T47D (cell line): ENCODE results near the gene CCN2.
"Not testable (repeated sequence)": the region's sequence is repeated elsewhere in the genome, so short reads cannot be mapped to it uniquely, and the experiment has no call there.

ENCODE experiments used
- DNase-seq, 2 experiments: peaks; one replicate each; pipeline versions ENCODE4 v3.0.0 to v3.0.0-alpha.2; 2011 to 2012; ENCODE audit warnings: low read depth in 1 of 2, low spot score in 1 of 2
- JUND ChIP-seq: IDR thresholded peaks from 2 replicates; pipeline ENCODE4 v1.6.1; 2012; ENCODE audit warnings: low read depth
- in situ Hi-C: cut with HindIII; loops from 2 replicates; pipeline ENCODE4 v1.10.0; 2016; ENCODE audit warnings: low sequenced_read_pairs, low pct_unique_long_range_greater_than_20kb

Gene CCN2

GRCh38 chr6:131909408-131910218 lies 41.6 kb downstream of the CCN2 start:
- peak; percentile 4 to 85 for DNase-seq
- TF ChIP-seq JUND: no peak
- in situ Hi-C loops: no loop called here

GRCh38 chr6:131908787-131909186 lies 42.4 kb downstream of the CCN2 start:
- DNase-seq, in situ Hi-C loops: not testable (repeated sequence)

- in situ Hi-C loops, DNase-seq: not testable (repeated sequence)
These were observed 47.4 kb downstream of the CCN2 start for GRCh38 chr6:131903734-131904133.

GRCh38 chr6:131901326-131901873 lies 49.8 kb downstream of the CCN2 start:
- in situ Hi-C loops, DNase-seq: not testable (repeated sequence)

- in situ Hi-C loops: no loop called here
- no peak for DNase-seq
- no peak for TF ChIP-seq JUND
These were observed 50.9 kb downstream of the CCN2 start for GRCh38 chr6:131900231-131900630.

GRCh38 chr6:131898718-131899117 lies 52.5 kb downstream of the CCN2 start:
- no peak for DNase-seq
- no peak for TF ChIP-seq JUND
- in situ Hi-C loops: no loop called here
